KBM-7 (cell line): ENCODE data around the gene LCN10.
"Not testable (repeated sequence)": the region's sequence is repeated elsewhere in the genome, so short reads cannot be mapped to it uniquely, and the experiment has no call there.

Source experiments
- DNase-seq: peaks from one replicate; pipeline ENCODE4 v3.0.0-alpha.2; 2015
- in situ Hi-C: fragments of 300-500 bp; cut with MboI; formaldehyde crosslinking; loops from 2 replicates; pipeline ENCODE4 v1.14.3; 2020; ENCODE audit warnings: low sequenced_read_pairs, low pct_unique_long_range_greater_than_20kb, mixed read lengths

LCN10 gene

DNA sequence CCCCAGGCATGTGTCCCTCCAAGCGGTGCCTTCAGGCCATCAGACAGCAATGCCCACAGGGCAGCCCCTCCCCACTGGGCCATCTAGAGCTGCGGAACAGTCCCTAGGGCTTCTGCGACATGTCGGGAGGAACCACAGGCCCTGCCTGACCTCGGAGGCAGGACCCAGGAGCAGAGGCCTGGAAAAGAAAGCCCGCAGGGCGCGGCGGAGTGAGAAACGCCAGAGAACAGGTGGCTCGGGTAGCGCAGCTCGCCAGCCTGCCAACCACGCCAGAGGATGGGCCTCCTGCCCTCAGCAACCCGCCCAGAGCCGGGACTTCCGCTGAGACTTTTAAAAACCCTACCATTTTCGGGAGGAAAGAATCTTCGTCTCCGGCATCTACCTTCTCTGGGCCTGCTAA, 14.6 kb upstream of the LCN10 start:
- in situ Hi-C loops: no loop called here
- no peak for DNase-seq

GRCh38 chr9:136756836-136757235, 14.1 kb upstream of the LCN10 start:
- in situ Hi-C loops: no loop called here
- DNase-seq: no peak

- no peak for DNase-seq
- in situ Hi-C loops: no loop called here
These were observed 13.3 kb upstream of the LCN10 start for GRCh38 chr9:136756134-136756438.

DNA sequence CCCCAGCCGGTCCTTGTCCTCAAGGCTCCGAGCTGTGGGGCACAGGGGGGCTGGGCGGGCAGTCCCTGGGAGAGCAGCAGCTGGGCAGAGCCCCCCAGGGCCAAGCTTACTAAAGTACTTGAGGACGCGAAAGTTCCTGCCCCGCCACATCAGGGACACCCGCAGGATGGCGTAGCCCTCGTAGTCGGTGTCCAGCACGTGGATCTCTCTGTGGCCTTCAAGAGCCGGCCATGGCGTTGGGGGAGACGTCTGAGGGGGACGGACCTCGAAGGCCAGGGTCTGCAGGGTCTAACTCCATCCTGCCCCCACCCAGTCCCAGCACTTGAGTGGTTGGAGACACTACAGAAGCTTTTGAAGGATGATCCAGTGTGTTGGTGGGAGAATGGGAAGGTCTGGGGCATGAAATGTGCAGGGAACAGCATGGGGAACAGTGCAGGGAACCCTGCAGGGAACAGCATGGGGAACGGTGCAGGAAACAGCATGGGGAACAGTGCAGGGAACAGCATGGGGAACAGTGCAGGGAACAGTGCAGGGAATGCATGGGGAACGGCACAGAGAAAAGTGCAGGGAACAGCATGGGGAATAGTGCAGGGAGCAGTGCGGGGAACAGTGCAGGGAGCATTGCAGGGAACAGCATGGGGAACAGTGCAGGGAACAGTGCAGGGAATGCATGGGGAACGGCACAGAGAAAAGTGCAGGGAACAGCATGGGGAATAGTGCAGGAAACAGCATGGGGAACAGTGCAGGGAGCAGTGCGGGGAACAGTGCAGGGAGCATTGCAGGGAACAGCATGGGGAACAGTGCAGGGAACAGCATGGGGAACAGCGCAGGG, 12.8 kb upstream of the LCN10 start:
- DNase-seq, in situ Hi-C loops: not testable (repeated sequence)

- no peak for DNase-seq
- in situ Hi-C loops: no loop called here
These were observed 12.0 kb upstream of the LCN10 start for GRCh38 chr9:136754626-136755301.

DNA sequence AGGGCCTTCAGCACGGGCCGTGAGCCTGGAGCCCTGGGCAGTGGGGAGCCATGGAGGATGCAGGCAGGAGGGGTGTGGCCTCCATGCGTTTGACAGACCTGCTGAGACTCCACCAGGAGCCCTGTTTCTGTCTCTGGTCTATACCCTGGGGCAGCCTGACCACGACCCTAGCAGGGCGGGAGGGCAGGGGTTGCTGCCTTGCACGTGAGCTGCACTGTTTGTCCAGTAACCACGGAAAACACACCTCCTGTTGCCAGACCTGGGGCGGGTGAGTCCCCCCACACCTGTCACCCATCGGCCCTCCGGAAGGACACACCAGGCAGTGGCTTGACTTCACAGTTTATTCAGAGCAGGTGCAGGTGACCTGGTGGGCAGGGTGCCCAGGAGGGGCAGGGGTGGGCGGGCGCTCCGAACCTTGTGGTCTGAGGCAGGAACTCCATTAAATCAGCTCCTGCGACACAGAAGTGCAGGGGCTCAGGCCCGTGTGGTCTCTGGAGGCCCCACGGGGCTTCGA, 11.4 kb upstream of the LCN10 start:
- in situ Hi-C loops: no loop called here
- no peak for DNase-seq

GRCh38 chr9:136753371-136754058, 10.8 kb upstream of the LCN10 start:
- DNase-seq: no peak

GRCh38 chr9:136751814-136752213, 9.1 kb upstream of the LCN10 start:
- in situ Hi-C loops: no loop called here

More at GRCh38 chr9:136753371-136754058, 10.8 kb upstream of the LCN10 start:
- in situ Hi-C loops: no loop called here

GRCh38 chr9:136751244-136751643, 8.5 kb upstream of the LCN10 start:
- no peak for DNase-seq
- in situ Hi-C loops: no loop called here

More at GRCh38 chr9:136751814-136752213, 9.1 kb upstream of the LCN10 start:
- DNase-seq: no peak

- DNase-seq: no peak
- in situ Hi-C loops: no loop called here
These were observed 7.8 kb upstream of the LCN10 start for GRCh38 chr9:136750526-136750925.

DNA sequence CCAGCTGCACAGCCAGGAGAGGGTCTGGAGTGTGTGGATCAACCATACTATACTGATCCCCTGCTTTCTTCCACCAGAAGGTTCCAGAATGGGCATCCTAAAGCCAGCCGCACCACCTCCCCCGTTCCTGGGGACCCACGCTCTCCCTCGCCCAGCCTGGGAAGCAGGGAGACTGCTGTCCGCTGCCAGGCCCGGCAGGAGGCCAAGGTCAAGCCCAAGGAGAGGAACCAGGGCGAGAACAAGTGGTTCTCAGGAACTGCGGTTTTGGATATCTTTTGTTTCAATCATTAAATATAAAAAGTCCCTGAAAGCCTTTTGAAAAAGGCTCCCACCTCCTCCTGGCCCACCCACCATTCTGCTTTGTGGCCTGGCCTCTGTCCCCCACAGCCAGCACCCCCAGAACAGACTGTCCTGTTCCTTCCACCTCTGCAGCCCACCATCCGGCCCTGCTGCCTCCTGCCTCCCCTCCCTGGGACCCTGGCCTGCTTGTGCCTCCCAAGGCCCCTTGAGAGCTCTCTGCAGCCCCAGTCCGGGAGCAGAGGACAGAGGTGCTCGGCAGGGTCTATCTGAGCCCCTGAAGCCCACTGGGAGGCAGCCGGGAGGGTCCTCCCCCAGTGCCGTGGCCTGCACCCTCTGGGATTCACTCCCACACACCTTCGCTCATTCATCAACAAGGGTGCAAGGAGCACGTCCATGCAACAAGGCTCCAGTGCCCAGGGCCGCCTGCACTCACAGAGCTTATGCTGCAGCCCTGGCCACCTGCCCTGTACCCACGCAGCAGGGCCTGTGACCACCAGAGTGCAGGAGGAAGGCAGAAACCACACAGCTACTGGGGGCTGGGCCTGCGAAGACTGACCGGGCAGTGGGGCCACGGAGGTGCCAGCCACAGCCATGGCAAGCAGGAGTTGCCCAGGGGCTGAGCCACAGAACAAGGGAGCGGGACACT, 6.2 kb upstream of the LCN10 start:
- no peak for DNase-seq
- in situ Hi-C loops: no loop called here

DNA sequence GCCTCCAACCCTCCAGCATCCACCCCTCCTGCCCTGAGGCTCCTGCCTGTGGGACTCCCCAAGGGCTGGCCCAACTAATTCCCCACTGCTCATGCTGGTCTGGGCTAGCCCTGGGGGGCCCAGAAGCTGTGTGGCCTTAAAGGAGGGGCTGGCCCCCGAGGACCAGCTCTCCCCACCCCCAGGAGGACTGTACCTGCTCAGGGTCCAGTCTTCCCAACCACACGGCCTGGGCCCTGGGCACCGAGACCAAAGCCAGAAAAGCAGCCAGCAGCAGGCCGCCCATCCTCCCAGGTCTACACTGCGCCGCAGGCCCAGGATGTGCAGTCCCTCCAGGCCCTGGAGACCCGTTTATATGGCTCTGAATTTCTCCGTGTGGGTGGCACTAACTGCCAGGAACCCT, 5.5 kb upstream of the LCN10 start, which contains the start of gene LCN6:
LCN6 (minus strand) TSS at position 325 of the 400 bp plus-strand sequence; CDS start at position 283, 42 bp downstream.
- no peak for DNase-seq
- in situ Hi-C loops: no loop called here

GRCh38 chr9:136747161-136748060, 4.7 kb upstream of the LCN10 start:
- no peak for DNase-seq
- in situ Hi-C loops: no loop called here

DNA sequence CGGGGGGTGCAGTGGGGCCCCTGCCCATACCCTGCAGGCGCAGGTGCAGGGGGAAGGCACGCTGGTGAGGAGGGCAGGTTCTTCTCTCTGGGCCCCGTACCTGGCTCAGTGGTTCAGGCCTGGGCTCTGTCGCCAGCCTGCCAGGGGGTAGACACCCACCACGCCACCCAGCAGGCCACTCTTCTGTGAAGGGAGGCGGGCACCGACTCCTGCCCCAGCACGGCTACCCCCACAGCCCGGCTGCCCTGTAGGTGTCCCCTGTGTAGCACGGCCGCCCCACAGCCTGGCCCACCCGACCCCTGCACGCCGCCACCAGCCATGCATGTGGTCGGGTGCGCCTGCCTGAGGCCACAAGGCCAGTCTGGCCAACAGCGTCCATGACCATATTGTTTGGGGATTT, 3.9 kb upstream of the LCN10 start:
- in situ Hi-C loops: no loop called here
- no peak for DNase-seq

GRCh38 chr9:136746155-136746490, 3.4 kb upstream of the LCN10 start:
- DNase-seq: no peak
- in situ Hi-C loops: no loop called here

- in situ Hi-C loops: no loop called here
These were observed 2.8 kb upstream of the LCN10 start for GRCh38 chr9:136745389-136746154.

GRCh38 chr9:136744773-136745172, 2.0 kb upstream of the LCN10 start:
- in situ Hi-C loops: no loop called here
- no peak for DNase-seq

More at GRCh38 chr9:136745389-136746154, 2.8 kb upstream of the LCN10 start:
- DNase-seq: no peak
